GOT3 (cell line): ENCODE results near the gene RPTOR.

ENCODE experiments used
- DNase-seq: peaks from one replicate; lab custom pipeline; 2025; ENCODE audit warnings: mixed read lengths; lab: John Stamatoyannopoulos, UW

The RPTOR gene

DNA sequence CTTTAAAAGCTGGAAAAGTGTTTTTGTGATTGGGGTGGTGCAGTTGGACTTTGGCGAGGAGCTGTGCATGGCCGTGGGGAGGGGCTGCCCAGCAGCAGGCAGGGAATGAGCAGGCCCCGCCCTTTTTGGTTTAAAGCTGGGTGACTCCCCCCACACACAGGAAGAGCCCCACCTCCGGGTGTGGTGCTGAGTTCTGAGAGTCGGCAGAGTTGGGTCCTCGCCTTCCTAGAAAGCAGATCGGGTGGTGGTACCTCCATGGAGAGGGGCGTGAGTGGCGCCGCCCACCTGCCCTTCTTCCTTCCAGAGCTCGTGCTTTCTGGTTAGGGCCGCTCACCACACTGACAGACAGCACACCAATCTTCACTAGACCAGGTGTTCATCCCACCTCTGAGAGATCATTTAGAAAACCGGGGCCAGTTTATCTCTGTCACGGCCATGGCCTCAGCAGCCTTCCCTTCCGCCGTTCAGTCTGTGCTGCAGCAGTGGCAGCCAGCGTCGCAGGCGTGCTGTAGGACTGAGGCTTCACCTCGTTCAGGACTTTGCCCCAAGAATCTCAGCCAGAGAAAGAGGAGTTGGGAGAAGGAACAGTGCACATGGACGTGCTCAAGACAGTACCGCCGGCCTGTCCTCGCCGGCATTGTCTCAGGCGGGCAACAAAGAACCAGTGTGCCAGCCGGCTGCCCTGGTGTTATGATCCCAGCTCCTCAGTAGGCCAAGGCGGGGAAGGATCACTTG is 303.0 kb downstream of the RPTOR start:
- no peak for DNase-seq

- no peak for DNase-seq
Observed at GRCh38 chr17:80848449-80849102, 303.9 kb downstream of the RPTOR start.

DNA sequence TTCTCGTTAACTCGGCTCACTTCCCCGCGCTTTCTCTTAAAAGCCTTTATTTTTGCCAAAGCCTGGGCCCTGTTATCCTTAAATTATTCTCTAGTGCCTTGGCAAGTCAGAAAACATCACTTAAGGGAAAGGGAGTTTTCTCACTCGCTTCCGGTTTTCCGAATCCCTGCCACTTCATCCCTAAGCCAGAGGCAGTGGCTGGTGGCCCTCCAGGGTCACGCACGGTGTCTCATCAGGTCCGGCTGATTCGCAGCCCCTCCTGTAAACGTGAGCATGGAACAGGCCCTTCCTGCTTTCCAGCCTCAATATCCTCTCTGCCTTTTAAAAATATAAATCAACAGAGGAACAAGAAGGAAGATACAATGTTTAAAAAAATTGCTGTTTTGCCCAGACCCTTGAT is 304.5 kb downstream of the RPTOR start:
- no peak for DNase-seq

DNA sequence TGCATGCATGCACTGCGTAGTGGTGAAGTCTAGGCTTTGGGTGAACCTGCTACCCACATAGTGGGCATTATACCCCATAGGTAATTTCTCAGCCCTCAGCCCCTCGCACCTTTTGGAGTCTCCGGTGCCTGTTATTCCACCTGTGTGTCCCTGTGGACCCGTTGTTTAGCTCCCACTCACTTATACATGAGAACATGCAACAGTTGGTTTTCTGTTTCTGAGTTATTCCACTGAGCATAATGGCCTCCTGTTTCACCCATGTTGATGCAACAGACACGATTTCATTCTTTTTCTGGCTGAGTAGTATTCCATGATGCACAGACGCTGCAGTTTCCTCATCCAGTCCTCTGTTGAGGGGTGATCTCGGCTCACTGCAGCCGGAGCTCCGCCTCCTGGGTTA is 305.5 kb downstream of the RPTOR start:
- no peak for DNase-seq

DNA sequence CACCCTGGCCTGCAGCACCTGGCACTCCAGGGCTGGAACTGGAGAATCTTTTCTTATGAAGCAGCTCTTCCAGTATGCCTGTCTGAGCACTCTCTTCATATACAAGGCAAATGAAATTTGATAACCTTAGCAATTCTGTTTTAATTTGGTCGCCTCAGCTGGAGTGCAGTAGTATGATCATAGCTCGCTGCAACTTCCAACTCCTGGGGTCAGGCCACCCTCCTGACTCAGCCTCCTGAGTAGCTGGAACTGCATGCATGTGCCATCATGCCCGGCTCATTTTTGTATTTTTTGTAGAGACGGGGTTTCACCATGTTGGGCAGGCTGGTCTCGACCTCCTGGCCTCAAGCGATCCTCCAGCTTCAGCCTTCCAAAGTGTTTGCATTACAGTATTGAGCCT is 306.2 kb downstream of the RPTOR start:
- DNase-seq: no peak

- DNase-seq: no peak
Observed at GRCh38 chr17:80851277-80851925, 306.8 kb downstream of the RPTOR start.

DNA sequence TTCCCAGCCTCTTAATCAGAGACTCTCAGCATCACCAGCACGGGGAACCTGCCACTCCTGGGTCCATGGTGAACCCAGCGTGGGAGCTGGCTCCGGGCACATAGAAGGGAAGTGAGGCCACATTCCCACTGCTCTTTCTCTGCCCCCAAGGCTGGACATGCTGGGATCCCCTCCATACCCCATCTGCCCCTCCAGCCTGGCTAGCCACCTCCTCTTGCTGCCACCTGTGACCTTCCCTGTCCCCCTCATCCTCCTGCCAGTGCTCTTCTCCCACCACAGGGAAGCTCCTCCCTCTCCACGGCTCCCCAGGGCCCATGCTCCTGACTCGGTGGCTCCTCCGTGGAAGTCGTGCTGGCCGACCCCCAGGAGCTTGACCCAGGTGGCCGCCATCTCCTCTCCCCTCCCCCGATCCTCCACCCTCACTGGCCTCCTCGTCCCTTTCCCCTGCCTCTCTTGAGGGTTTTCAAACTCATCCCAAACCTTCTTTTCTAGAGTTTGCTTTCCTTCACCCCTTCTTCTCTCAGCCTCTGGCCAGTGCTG is 307.9 kb downstream of the RPTOR start:
- DNase-seq: no peak

GRCh38 chr17:80853076-80853475 is 308.4 kb downstream of the RPTOR start:
- DNase-seq: no peak

GRCh38 chr17:80854220-80854619 is 309.6 kb downstream of the RPTOR start:
- no peak for DNase-seq

DNA sequence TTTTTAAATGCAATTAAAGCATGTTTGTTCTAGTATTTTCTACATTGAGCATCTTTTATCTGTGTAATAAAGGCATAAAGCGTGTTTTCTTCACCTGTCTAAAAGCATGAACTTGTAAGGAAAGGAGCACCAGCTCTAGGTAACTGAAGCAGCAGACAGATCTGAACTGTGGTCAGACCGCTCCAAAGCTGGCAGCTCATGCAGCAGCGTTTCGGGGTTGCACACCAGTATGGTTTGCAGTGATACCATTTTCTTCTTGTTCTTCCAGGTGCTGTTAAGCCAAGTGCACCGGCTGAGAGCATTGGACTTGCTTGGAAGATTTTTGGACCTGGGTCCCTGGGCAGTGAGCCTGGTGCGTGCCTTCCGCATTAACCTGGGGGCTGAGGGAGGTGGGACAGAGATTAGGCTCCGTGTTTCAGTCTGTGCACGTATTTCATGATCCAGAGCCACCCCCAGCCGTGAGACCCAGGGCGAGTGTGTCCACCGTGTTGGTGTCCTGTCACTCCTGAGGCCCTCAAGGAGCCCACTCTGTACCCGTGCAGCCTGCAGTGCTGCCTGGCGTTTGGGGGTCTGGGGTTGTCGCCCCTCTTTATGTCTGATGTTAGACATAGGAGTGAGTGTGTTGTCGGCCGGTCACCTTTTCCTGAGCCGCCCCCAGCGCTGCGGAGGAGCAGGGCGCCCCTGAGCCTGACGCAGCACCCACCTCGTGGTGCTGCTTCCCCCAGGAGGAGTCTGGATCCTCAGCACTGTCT is 310.7 kb downstream of the RPTOR start:
- DNase-seq: no peak

DNA sequence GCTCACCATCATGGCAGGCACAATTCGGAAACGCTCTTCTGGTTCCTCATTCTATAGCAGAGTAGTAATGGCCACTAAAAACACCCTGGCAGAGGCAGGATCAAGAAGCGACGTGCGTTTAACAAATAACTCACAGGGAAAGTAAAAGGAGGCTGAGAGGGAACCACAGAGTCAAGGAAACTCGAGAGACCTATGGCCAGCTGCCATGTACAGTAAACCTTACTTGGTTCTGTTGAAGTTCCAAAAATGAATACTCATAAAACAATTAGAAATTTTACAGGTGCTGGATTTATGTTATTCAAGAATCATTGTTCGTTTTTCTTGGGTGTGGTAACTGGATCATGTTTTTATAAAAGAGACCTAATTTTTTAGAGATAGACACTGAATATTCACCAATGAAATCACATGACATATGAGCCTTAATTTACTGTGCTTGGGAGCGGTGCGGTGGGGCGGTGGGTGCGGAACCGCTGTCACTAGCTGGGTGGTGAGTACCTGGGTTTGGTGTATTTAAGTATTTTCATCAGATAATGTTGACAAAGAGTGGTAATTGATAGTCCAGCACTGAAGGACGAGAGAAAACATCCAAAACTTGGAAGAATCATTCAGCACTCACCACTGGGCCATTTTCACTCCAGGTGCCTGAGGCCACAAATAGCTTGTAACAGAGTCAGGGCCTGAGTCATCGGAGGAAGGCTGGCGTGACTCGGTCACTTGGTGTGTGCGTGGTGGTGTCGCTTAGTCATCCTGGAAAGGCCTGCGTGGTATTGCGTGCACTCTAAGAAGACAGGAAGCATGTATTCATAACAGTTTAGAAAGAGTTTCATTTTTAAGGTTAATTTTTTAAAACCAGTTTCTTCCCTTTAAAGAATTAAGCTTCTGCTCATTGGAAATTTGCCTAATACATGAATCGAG is 311.6 kb downstream of the RPTOR start:
- DNase-seq: peak; percentile 61

DNA sequence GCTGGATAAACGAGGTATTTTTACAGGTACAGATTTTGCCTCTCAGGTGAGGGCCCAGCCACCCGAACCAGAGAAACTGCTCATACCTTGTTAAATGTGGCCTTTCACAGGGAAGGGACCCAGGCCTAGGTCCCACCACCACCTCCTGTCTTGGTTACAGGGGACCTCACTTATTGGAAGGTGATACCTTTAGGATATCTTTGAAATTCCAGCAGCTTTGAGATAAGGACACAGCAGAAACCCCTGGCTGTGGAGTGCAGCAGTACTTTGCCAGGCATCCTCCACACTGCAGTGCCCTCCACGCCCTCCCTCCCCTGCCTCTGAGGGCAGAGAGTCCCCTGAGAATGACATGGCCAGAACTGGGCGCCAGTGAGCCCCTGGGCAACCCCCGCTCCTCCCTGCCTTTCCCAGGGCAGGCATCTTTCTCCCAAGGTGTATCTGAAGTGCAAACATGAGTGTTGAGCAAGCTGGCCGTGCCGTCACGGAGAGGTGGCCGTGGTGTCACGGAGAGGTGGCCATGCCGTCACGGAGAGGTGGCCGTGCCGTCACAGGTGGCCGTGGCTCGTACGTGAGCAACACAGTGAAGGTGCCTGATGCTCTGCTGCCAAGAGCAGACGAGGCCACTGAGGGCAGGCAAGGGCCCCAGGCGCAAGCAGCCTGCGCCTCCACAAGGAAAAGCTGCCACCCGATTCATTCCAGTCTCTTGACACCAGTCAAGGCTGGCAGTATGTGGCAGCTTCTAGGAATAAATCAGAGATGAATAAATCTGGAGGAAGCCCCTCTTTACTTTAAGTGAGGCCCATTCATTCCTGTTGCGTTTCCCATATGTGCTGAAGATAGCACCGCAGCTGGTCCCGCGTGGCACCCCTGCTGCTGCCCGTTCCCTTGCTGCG is 312.5 kb downstream of the RPTOR start:
- no peak for DNase-seq

- no peak for DNase-seq
Observed at GRCh38 chr17:80857756-80858171, 313.1 kb downstream of the RPTOR start.

DNA sequence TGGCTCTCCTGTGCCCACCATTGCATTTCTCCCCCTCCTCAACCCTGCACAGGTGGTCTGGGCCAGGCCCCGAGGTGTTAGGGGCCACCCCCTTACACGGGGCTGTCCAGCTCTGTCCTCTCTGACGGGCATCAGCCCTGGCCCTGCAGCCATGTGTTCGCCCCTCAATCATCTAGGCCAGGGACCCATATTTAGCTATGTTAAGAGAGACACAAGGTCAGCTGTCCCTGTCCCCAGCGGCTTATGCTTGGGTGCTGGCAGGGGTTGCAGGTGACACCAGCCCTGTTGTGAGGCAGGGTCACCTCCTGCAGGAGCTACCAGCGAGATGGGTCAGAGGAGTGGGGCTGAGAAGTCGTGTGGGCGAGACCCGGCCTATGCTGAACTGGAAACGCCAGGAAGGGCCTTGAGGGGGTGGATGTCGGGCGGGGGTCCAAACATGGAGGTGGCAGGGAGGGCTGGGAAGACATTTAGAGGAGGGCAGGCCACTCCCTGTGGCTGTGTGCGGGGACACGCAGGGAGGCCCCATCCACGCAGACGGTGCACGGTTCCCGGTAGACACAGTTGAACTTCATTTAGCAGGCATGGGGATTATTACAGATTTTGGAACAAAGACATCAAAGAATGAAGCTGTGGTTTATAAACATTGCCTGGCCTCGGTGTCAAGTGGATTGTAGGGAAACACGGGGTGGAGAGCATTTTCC is 313.8 kb downstream of the RPTOR start:
- DNase-seq: no peak

- DNase-seq: no peak
Observed at GRCh38 chr17:80859002-80859941, 314.6 kb downstream of the RPTOR start.

GRCh38 chr17:80860101-80860671 is 315.5 kb downstream of the RPTOR start:
- no peak for DNase-seq

GRCh38 chr17:80860703-80861417 is 316.2 kb downstream of the RPTOR start:
- no peak for DNase-seq
